Activated CD4-positive, alpha-beta T cell treated with anti-CD3 and anti-CD28 coated beads for 24 hours (primary cell): ENCODE data around the gene RNF149.
"Not testable (repeated sequence)": the region's sequence is repeated elsewhere in the genome, so short reads cannot be mapped to it uniquely, and the experiment has no call there.

Experiments
- DNase-seq, 2 donors: peaks; one replicate each; pipeline ENCODE4 v3.0.0-alpha.2; 2020; ENCODE audit warnings: low read depth in 2 of 2

The RNF149 gene

GRCh38 chr2:101255501-101255900, 53.0 kb downstream of the RNF149 start:
- no peak for DNase-seq

- no peak for DNase-seq
These were observed 54.6 kb downstream of the RNF149 start for GRCh38 chr2:101253703-101254450.

GRCh38 chr2:101253013-101253702, 55.3 kb downstream of the RNF149 start:
- DNase-seq, result peak; percentile 42 to 47

GRCh38 chr2:101252408-101253012, 56.0 kb downstream of the RNF149 start, which contains the start of gene CNOT11:
Gene CNOT11 (plus strand): TSS chr2:101252886. CDS start chr2:101252965, 79 bp downstream.
- peak; percentile 99 for DNase-seq

GRCh38 chr2:101251844-101252407, 56.6 kb downstream of the RNF149 start:
- no peak for DNase-seq

- not testable (repeated sequence) for DNase-seq
These were observed 57.2 kb downstream of the RNF149 start for GRCh38 chr2:101251246-101251781.

GRCh38 chr2:101249826-101250225, 58.7 kb downstream of the RNF149 start:
- DNase-seq, result no peak

- not testable (repeated sequence) for DNase-seq
These were observed 59.7 kb downstream of the RNF149 start for GRCh38 chr2:101248756-101249155.

- not testable (repeated sequence) for DNase-seq
These were observed 63.0 kb downstream of the RNF149 start for GRCh38 chr2:101245468-101245867.

GRCh38 chr2:101244899-101245298, 63.6 kb downstream of the RNF149 start:
- not testable (repeated sequence) for DNase-seq

- DNase-seq, result not testable (repeated sequence)
These were observed 64.1 kb downstream of the RNF149 start for GRCh38 chr2:101244373-101244772.

- no peak for DNase-seq
These were observed 67.3 kb downstream of the RNF149 start for GRCh38 chr2:101241158-101241557.

- DNase-seq, result not testable (repeated sequence)
These were observed 67.8 kb downstream of the RNF149 start for GRCh38 chr2:101240694-101241093.

GRCh38 chr2:101239760-101240118, 68.8 kb downstream of the RNF149 start:
- DNase-seq, result not testable (repeated sequence)

GRCh38 chr2:101238930-101239759, 69.4 kb downstream of the RNF149 start:
- DNase-seq, result no peak

GRCh38 chr2:101237944-101238343, 70.6 kb downstream of the RNF149 start:
- not testable (repeated sequence) for DNase-seq

- DNase-seq, result not testable (repeated sequence)
These were observed 72.5 kb downstream of the RNF149 start for GRCh38 chr2:101235956-101236355.

- no peak for DNase-seq
These were observed 74.1 kb downstream of the RNF149 start for GRCh38 chr2:101234169-101234938.

GRCh38 chr2:101232770-101233169, 75.7 kb downstream of the RNF149 start:
- no peak for DNase-seq
